Lower leg skin (tissue), 4 donors: ENCODE data around the gene BRD1. TPM values are rescaled to one million over a fixed set of nuclear protein-coding genes. Genes with fewer than 3 reads are reported as not detected.
"Not testable (repeated sequence)": the region's sequence is repeated elsewhere in the genome, so short reads cannot be mapped to it uniquely, and the experiment has no call there.

Experiments
- DNase-seq, 2 donors: peaks; one replicate each; pipeline ENCODE4 v3.0.0-alpha.2; 2019; ENCODE audit warnings: low spot score in 2 of 2
- H3K4me3 ChIP-seq: fragments of 200-600 bp; sonication (generic); 2 replicates; pipeline ENCODE4 v1.5.1; 2017; ENCODE audit warnings: mild to moderate bottlenecking, low read depth; ENCODE audit not compliant: poor library complexity, severe bottlenecking
- POLR2A ChIP-seq, 2 donors: fragments of 450-650 bp; IDR thresholded peaks; one replicate each; pipeline ENCODE4 v1.6.1; 2016 to 2017; ENCODE audit warnings: antibody characterized with exemption in 2 of 2, mild to moderate bottlenecking in 1 of 2, moderate library complexity in 1 of 2
- WGBS, 2 donors: methylation state at CpG; one replicate each; pipeline ENCODE4 v1.1.5; 2018; 5-methylcytosine and 5-hydroxymethylcytosine counted together
- intact Hi-C: fragments of 100-400 bp; cut with DNase I; formaldehyde crosslinking; loops from one replicate; pipeline ENCODE4 v1.15.0; 2023; ENCODE audit warnings: low total_unique reads
- total RNA-seq, 4 donors: library from RNA; depleted of rRNA; stranded (reverse); fragments of >200 nt; gene quantifications; one replicate each; pipeline ENCODE4 v1.1.0, GENCODE V29; 2016
- TF ChIP-seq, protein P1 (sequence below), 3 donors: fragments of 450-650 bp; IDR thresholded peaks; one replicate each; pipeline ENCODE4 v1.5.1; 2016; ENCODE audit warnings: antibody characterized with exemption in 3 of 3, mild to moderate bottlenecking in 3 of 3, moderate library complexity in 2 of 3

BRD1 gene
- total RNA-seq, 4 donors from 2014 or later: 64.8 to 104 (median 89.8) TPM

DNA sequence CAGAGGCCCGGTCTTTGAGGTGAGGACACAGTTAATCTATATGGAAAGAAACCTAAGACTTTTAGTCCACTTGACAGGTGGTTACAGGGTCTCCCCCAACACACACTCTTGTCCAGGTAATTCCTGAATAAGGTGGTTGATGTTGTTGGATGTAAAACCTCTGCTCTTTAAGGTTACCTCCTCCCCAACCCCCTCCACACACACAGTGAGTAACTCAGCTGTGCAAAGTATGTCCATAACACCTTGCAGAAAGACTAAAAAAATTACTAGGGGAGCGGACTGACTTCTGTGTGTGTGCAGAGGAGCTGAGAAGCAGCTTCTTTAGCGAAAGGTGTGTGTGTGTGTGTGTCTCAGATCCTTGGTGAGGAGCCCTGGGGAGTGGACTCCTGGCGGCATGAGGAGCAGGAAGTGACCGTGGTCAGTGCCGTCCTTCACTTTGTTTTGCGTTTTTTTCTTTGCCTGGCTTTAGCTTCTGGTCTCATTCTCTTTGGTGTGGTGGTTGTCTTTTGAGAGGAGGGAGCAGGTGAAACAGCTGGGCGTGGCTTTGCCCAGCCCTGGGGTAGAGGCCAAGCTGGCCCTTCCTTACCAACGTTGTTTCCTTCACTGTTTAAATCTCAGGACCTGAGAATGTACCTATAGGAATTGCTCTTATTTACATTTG is 27.7 kb upstream of the BRD1 start:
- TF ChIP-seq, protein P1, sequence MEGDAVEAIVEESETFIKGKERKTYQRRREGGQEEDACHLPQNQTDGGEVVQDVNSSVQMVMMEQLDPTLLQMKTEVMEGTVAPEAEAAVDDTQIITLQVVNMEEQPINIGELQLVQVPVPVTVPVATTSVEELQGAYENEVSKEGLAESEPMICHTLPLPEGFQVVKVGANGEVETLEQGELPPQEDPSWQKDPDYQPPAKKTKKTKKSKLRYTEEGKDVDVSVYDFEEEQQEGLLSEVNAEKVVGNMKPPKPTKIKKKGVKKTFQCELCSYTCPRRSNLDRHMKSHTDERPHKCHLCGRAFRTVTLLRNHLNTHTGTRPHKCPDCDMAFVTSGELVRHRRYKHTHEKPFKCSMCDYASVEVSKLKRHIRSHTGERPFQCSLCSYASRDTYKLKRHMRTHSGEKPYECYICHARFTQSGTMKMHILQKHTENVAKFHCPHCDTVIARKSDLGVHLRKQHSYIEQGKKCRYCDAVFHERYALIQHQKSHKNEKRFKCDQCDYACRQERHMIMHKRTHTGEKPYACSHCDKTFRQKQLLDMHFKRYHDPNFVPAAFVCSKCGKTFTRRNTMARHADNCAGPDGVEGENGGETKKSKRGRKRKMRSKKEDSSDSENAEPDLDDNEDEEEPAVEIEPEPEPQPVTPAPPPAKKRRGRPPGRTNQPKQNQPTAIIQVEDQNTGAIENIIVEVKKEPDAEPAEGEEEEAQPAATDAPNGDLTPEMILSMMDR (IDR thresholded peaks at IDR 0.05): no peak
- TF ChIP-seq POLR2A (IDR thresholded peaks at IDR 0.05): peak in 1 of 2 donors; percentile 8
- intact Hi-C loops: no loop called here
- no peak overlapping the region for H3K4me3 ChIP-seq
- DNase-seq: no peak
- 26 to 42% methylated on average over 9 of the region's 9 CpGs for WGBS, 2 donors

DNA sequence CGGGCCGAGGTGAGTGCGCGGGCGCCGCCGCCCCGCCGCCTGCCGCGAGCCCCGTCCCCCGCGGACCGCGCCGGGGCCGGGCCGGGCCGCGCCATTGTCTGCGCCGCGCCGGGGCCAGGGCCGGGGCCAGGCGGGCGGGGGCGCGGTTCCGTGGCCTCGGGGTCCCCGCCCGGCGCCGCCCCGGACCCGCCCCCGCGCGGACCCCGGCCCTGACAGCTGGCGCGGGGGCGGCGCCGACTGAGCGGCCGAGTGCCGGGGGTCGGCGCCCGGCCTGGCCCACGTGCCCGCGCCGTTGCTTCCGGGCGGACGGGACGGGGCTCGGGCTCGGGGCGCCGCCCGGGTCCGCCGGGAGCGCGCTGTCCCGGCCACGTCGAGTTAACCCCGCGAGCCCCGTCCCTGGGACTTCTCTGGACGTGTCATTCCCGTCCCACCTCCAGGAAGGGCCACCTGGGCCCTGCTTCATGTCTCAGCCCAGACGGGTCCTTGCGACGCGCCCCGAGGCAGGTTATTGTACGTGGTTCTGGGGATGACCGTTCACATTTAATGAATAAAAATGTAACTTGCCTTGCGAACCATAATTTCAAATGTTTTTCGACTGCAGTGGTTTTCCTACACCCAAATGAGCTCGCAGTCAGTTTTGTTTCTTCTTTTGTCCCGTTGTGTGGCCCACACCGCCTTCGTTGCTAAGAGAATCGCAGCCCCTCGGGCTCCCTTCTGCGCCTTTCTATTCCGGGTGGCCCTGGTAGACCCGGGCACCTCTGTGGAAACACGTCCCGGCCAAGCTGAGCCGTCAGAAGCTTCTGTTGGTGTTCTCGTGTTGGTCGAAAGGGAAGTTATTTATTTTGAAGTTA is 26.5 kb upstream of the BRD1 start:
- no peak for TF ChIP-seq POLR2A (IDR thresholded peaks at IDR 0.05)
- TF ChIP-seq, protein P1 (IDR thresholded peaks at IDR 0.05): no peak
- H3K4me3 ChIP-seq: peak overlapping the region; percentile 27
- intact Hi-C loops: no loop called here
- 0 to 1% methylated on average over 26 to 60 of the region's 101 CpGs for WGBS, 2 donors
- DNase-seq: peak in 1 of 2 donors; percentile 88

DNA sequence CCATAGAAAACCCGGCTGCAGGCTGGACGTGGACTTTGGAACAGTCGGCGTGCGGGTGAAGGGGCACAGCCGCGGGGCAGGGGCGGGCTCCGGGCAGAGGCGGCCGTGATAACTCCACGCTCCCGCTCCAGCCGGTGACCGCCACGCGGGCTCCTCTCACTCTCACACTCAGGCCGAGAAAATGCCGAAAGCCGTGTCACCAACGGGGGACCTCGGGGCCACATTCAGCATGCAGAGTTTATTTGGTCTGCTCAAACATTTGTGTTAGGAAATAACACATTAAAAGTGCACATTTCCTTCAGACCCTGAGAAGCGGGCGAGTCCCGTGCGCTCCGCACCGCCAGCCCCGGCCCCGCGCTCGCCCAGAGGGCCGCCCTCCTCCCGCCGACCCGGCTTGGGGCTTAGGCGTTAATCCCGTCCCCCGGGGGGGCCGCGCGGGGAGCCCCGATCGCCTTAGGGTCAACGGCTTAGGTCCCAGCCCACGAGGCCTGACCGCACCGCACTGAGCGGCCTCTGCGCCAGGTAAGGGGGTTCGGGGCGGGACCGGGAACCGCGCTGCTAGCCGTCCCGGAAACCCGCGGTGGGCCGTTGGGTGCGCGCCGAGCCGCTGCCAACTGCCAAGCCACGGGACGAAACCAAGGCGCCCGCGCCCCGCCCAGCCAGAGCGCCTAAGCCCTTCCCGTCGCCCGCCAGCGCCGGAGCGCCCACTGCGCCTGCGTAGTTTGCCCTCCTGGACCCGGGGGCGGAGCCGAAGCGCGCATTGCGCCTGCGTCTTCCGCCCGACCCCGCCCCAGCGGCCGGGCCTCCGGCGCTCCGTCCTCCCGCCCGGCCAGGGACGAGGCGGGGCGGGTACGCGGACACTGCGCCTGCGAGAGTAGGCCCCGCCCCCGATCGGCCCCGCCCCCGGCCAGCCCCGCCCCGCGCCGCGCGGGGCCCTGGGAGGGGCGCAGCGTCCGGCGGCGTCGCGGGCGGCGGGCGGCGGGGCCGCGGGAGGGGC is 25.5 kb upstream of the BRD1 start, which contains the start of gene ZBED4:
ZBED4 (plus strand) TSS at position 947 of the 997 bp plus-strand sequence. CDS start 29,819 bp downstream, outside the sequence.
- DNase-seq: peak; percentile 93 to 99
- intact Hi-C loops: no loop called here
- peak within 1 kb of the TSS; percentile 61 for H3K4me3 ChIP-seq
- 0 to 2% methylated on average over 37 to 75 of the region's 127 CpGs for WGBS, 2 donors
- no peak for TF ChIP-seq POLR2A (IDR thresholded peaks at IDR 0.05)
- TF ChIP-seq, protein P1 (IDR thresholded peaks at IDR 0.05): no peak

DNA sequence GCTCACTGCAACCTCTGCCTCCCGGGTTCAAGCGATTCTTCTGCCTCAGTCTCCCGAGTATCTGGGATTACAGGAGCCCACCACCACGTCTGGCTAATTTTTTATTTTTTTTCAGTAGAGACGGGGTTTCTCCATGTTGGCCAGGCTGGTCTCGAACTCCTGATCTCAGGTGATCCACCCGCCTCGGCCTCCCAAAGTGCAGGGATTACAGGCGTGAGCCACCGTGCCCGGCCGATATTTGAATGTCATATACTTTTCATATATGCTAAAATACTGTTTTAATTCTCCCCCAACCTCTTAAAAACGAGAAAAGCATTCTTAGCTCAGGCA is 24.9 kb upstream of the BRD1 start:
- intact Hi-C loops, DNase-seq, H3K4me3 ChIP-seq: not testable (repeated sequence)
- WGBS, 2 donors: 62 to 63% methylated on average over 13 of the region's 13 CpGs

DNA sequence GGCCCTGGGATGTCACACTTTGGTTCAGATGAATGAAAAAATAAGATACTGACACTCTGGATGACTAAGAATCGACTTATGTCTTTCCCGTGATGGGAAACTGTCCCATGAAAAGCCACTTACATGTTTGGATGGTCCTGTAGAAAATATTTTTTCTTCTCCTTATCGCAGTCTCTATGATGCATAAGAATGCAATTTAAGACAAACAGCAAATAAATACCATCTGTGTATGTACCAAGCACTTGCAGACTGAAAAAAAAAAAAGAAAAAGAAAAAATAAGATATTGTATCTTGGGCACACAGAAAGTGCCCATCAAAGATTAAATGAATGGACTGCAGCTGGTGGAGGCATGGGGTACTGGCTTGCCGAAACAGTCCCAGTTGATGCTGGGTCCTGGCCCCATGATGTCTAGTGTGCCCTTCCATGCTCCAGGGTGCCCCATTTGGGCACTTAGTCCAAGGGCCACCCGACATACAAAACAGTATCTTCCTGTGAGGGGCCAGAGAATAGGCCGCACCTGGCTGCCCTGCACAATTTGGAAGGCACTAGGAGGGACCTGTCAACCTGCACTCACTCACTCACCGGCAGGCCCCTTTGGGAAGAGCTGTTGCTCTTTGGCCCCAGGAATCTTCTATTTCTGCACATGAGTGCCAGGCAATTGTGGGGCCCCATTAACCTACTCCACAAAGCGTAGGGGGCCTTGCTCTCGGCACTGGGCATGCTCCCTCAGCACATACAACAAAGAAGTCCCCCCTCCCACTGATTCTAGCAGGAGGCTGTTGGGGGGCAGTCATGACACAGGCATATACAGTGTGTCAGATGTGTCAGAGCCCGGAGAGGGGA is 23.5 kb upstream of the BRD1 start:
- 82 to 88% methylated on average over 9 to 10 of the region's 10 CpGs for WGBS, 2 donors
- DNase-seq: no peak
- no peak overlapping the region for H3K4me3 ChIP-seq
- TF ChIP-seq, protein P1 (IDR thresholded peaks at IDR 0.05): no peak
- no peak for TF ChIP-seq POLR2A (IDR thresholded peaks at IDR 0.05)
- intact Hi-C loops: no loop called here
